ENCODE measurements around the gene PRMT2.
A peak's percentile ranks its signal among the peaks of the same experiment; 100 is the strongest.
"Not testable (repeated sequence)": the region's sequence is repeated elsewhere in the genome, so short reads cannot be mapped to it uniquely, and the experiment has no call there.

Gene PRMT2

GRCh38 chr21:46675595-46676280 lies 40.3 kb downstream of the PRMT2 start:
- DNase-seq: no peak

GRCh38 chr21:46676542-46676941 lies 41.1 kb downstream of the PRMT2 start:
- not testable (repeated sequence) for DNase-seq

GRCh38 chr21:46681593-46681992 lies 46.1 kb downstream of the PRMT2 start:
- DNase-seq: not testable (repeated sequence)

- not testable (repeated sequence) for DNase-seq
Measured at GRCh38 chr21:46698652-46699051, 63.2 kb downstream of the PRMT2 start.

GRCh38 chr21:46699104-46699503 lies 63.6 kb downstream of the PRMT2 start:
- DNase-seq: peak in 1 of 2 donors; percentile 32
